HG03066 (cell line): Measurements from ENCODE around the gene SIT1.
"Not testable (repeated sequence)": the region's sequence is repeated elsewhere in the genome, so short reads cannot be mapped to it uniquely, and the experiment has no call there.

ENCODE experiments used
- ATAC-seq: cut with Tn5 transposase; IDR thresholded peaks from one replicate; pipeline ENCODE4 v1.9.1; 2021; ENCODE audit warnings: low read depth; ENCODE audit not compliant: unreplicated experiment

Gene SIT1

GRCh38 chr9:35639225-35639624, 11.5 kb downstream of the SIT1 start:
- not testable (repeated sequence) for ATAC-seq

- ATAC-seq, result not testable (repeated sequence)
Observed at GRCh38 chr9:35638751-35639150, 12.0 kb downstream of the SIT1 start.

GRCh38 chr9:35637427-35637955, 13.2 kb downstream of the SIT1 start:
- not testable (repeated sequence) for ATAC-seq

GRCh38 chr9:35636877-35637246, 13.9 kb downstream of the SIT1 start:
- not testable (repeated sequence) for ATAC-seq

- ATAC-seq, result no peak
Observed at GRCh38 chr9:35636135-35636876, 14.4 kb downstream of the SIT1 start.

GRCh38 chr9:35635730-35636129, 15.0 kb downstream of the SIT1 start:
- no peak for ATAC-seq

- no peak for ATAC-seq
Observed at GRCh38 chr9:35629597-35629996, 21.1 kb downstream of the SIT1 start.

GRCh38 chr9:35628389-35628991, 22.2 kb downstream of the SIT1 start:
- no peak for ATAC-seq

- no peak for ATAC-seq
Observed at GRCh38 chr9:35627575-35627974, 23.2 kb downstream of the SIT1 start.

GRCh38 chr9:35619800-35620158, 31.0 kb downstream of the SIT1 start:
- peak; percentile 63 for ATAC-seq

- peak; percentile 41 for ATAC-seq
Observed at GRCh38 chr9:35618854-35619799, 31.6 kb downstream of the SIT1 start.

- no peak for ATAC-seq
Observed at GRCh38 chr9:35618325-35618727, 32.4 kb downstream of the SIT1 start, which contains the start of gene CD72. TSS of gene CD72 (minus strand) at chr9:35618413. CDS start at chr9:35618303, 110 bp downstream.

GRCh38 chr9:35617548-35617947, 33.2 kb downstream of the SIT1 start:
- no peak for ATAC-seq

GRCh38 chr9:35616681-35617459, 33.9 kb downstream of the SIT1 start:
- ATAC-seq, result peak; percentile 44

GRCh38 chr9:35615981-35616680, 34.6 kb downstream of the SIT1 start:
- no peak for ATAC-seq

GRCh38 chr9:35612843-35613242, 37.9 kb downstream of the SIT1 start:
- ATAC-seq, result no peak

GRCh38 chr9:35612066-35612465, 38.7 kb downstream of the SIT1 start:
- ATAC-seq, result not testable (repeated sequence)

- no peak for ATAC-seq
Observed at GRCh38 chr9:35611230-35611797, 39.4 kb downstream of the SIT1 start.

- no peak for ATAC-seq
Observed at GRCh38 chr9:35609820-35610163, 40.9 kb downstream of the SIT1 start.
